Stimulated activated CD4-positive, alpha-beta T cell treated with anti-CD3 and anti-CD28 coated beads, TNF-alpha, amount 100 ng/mL, for 4 hours (primary cell): ENCODE measurements around the gene TPPP3.

Experiments
- DNase-seq, 3 experiments: peaks; one replicate each; pipeline ENCODE4 v3.0.0-alpha.2; 2020; ENCODE audit warnings: low read depth in 3 of 3

Gene TPPP3

GRCh38 chr16:67345401-67345800 lies 47.9 kb downstream of the TPPP3 start:
- no peak for DNase-seq

DNA sequence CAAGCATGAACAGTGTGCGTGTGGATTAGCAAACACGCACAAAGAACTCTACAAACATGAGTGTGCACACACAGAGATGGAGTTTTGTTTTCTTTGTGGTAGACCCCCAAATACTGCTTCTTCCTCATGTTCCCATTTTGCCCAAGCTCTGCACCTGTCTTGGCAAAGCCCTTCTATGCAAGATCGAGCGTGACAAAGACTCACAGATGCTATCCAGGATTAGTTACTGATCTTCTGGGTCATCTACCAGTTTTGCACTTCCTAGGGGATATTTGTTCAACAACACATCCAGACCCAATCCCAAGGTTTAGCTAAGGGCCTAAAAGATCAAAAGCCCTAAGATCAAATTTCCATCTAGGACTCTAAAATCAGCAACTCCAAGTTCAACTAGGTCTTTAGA lies 50.7 kb downstream of the TPPP3 start:
- no peak for DNase-seq

DNA sequence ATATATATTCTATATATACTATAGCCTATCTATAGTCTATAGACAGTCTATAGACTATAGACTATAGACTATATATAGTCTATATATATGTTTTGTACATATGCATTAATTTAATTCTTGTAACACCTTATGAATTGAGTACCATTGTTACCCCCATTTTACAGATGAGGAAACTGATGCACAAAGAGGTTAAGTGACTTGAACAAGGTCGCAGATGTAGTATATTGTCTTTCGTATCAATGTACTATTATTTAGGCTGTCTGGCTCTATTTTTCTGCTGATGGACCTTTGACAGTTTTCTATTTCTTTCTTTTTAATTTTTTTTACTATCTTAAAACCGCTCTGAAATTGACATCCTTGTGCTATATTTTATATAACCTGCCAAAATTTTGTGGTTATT lies 52.0 kb downstream of the TPPP3 start:
- no peak for DNase-seq
